Activated CD4-positive, alpha-beta T cell treated with anti-CD3 and anti-CD28 coated beads for 24 hours (primary cell): Measurements from ENCODE around the gene B3GALT5.

Source experiments
- DNase-seq, 2 donors: peaks; one replicate each; pipeline ENCODE4 v3.0.0-alpha.2; 2020; ENCODE audit warnings: low read depth in 2 of 2

B3GALT5 gene

GRCh38 chr21:39645331-39645730, 32.6 kb downstream of the B3GALT5 start:
- no peak for DNase-seq

- DNase-seq: no peak
Observed at GRCh38 chr21:39647476-39647875, 34.7 kb downstream of the B3GALT5 start.

- no peak for DNase-seq
Observed at GRCh38 chr21:39648879-39649278, 36.1 kb downstream of the B3GALT5 start.

GRCh38 chr21:39649526-39649925, 36.8 kb downstream of the B3GALT5 start:
- no peak for DNase-seq

- DNase-seq: no peak
Observed at GRCh38 chr21:39650306-39650705, 37.6 kb downstream of the B3GALT5 start.

- DNase-seq: no peak
Observed at GRCh38 chr21:39650801-39651200, 38.1 kb downstream of the B3GALT5 start.

- DNase-seq: no peak
Observed at GRCh38 chr21:39651206-39651605, 38.5 kb downstream of the B3GALT5 start.

- DNase-seq: no peak
Observed at GRCh38 chr21:39654951-39655350, 42.2 kb downstream of the B3GALT5 start.

GRCh38 chr21:39655589-39655988, 42.8 kb downstream of the B3GALT5 start:
- DNase-seq: no peak

- DNase-seq: no peak
Observed at GRCh38 chr21:39656209-39656608, 43.5 kb downstream of the B3GALT5 start.

- no peak for DNase-seq
Observed at GRCh38 chr21:39657091-39657689, 44.5 kb downstream of the B3GALT5 start.

GRCh38 chr21:39658066-39658465, 45.3 kb downstream of the B3GALT5 start:
- no peak for DNase-seq

GRCh38 chr21:39659070-39659815, 46.5 kb downstream of the B3GALT5 start:
- no peak for DNase-seq

GRCh38 chr21:39660191-39660980, 47.6 kb downstream of the B3GALT5 start:
- DNase-seq: no peak

- no peak for DNase-seq
Observed at GRCh38 chr21:39661121-39661520, 48.4 kb downstream of the B3GALT5 start.

- no peak for DNase-seq
Observed at GRCh38 chr21:39661740-39662139, 49.0 kb downstream of the B3GALT5 start.

GRCh38 chr21:39662411-39662953, 49.7 kb downstream of the B3GALT5 start:
- no peak for DNase-seq

GRCh38 chr21:39663066-39663465, 50.3 kb downstream of the B3GALT5 start:
- DNase-seq: no peak

- DNase-seq: no peak
Observed at GRCh38 chr21:39663742-39664492, 51.2 kb downstream of the B3GALT5 start.

GRCh38 chr21:39664586-39664985, 51.8 kb downstream of the B3GALT5 start:
- DNase-seq: no peak

GRCh38 chr21:39666026-39666425, 53.3 kb downstream of the B3GALT5 start:
- DNase-seq: no peak
